Fibroblast of lung (primary cell): ENCODE measurements around the gene GUCY1A2. TPM values are rescaled to one million over a fixed set of nuclear protein-coding genes. Genes with fewer than 3 reads are reported as not detected.

ENCODE experiments used
- DNase-seq, 2 donors: peaks; one replicate each; pipeline versions ENCODE4 v3.0.0 to v3.0.0-alpha.2; 2010; ENCODE audit warnings: low read depth in 2 of 2
- H2AFZ ChIP-seq: 2 replicates; pipeline ENCODE4 v1.5.1; 2012; ENCODE audit warnings: low read length, control low read depth, inconsistent platforms
- H3K27ac ChIP-seq: 2 replicates; pipeline ENCODE4 v1.5.1; 2011; ENCODE audit warnings: low read length, control low read depth; ENCODE audit not compliant: insufficient read depth
- H3K27me3 ChIP-seq: 2 replicates; pipeline ENCODE4 v1.5.1; 2011; ENCODE audit warnings: mild to moderate bottlenecking, low read length; ENCODE audit not compliant: control insufficient read depth, insufficient read depth
- H3K36me3 ChIP-seq: 2 replicates; pipeline ENCODE4 v1.5.1; 2011; ENCODE audit warnings: low read length; ENCODE audit not compliant: control insufficient read depth, insufficient read depth
- H3K4me1 ChIP-seq: 2 replicates; pipeline ENCODE4 v1.5.1; 2011; ENCODE audit warnings: low read length; ENCODE audit not compliant: control insufficient read depth, insufficient read depth; ENCODE audit errors: extremely low read depth
- H3K4me2 ChIP-seq: 2 replicates; pipeline ENCODE4 v1.5.1; 2011; ENCODE audit warnings: low read length, control low read depth; ENCODE audit not compliant: insufficient read depth; ENCODE audit errors: extremely low read depth
- H3K4me3 ChIP-seq, 4 experiments: fragments of 200-600 bp in 1 of 4; sonication (generic) in 1 of 4; replicated peaks in 1 of 4; 2 replicates each; pipeline ENCODE4 v1.5.1; 2011 to 2016; ENCODE audit warnings: low read length in 4 of 4, low read depth in 3 of 4, mild to moderate bottlenecking in 3 of 4, control low read depth in 2 of 4, inconsistent platforms in 1 of 4, mixed read lengths in 1 of 4; ENCODE audit not compliant: insufficient read depth in 1 of 4; ENCODE audit errors: control extremely low read depth in 1 of 4
- H3K79me2 ChIP-seq: 2 replicates; pipeline ENCODE4 v1.5.1; 2012; ENCODE audit warnings: mild to moderate bottlenecking, low read length, inconsistent platforms; ENCODE audit not compliant: control insufficient read depth, insufficient read depth
- H3K9ac ChIP-seq: 2 replicates; pipeline ENCODE4 v1.5.1; 2011; ENCODE audit warnings: mild to moderate bottlenecking, low read length, control low read depth; ENCODE audit not compliant: insufficient read depth
- H3K9me3 ChIP-seq: 2 replicates; pipeline ENCODE4 v1.5.1; 2012; ENCODE audit warnings: low read depth, low read length; ENCODE audit not compliant: control insufficient read depth, insufficient read depth
- H4K20me1 ChIP-seq: 2 replicates; pipeline ENCODE4 v1.5.1; 2011; ENCODE audit warnings: low read length; ENCODE audit not compliant: control insufficient read depth, insufficient read depth; ENCODE audit errors: extremely low read depth
- CTCF ChIP-seq, 2 donors: IDR thresholded peaks in 1 of 2; conservative IDR thresholded peaks in 1 of 2; 1 replicate in 1 of 2; 2 replicates in 1 of 2; pipeline ENCODE4 v1.5.1; 2011 to 2012; ENCODE audit warnings: low read length in 2 of 2, control low read depth in 1 of 2, inconsistent platforms in 1 of 2, low read depth in 1 of 2, mild to moderate bottlenecking in 1 of 2
- EZH2 ChIP-seq: IDR thresholded peaks from 2 replicates; pipeline ENCODE4 v1.5.1; 2012; ENCODE audit warnings: low read length, control low read depth, mild to moderate bottlenecking; ENCODE audit errors: missing control alignments
- polyA plus RNA-seq, 2 donors: library from polyadenylated mRNA; depleted of rRNA in 1 of 2; stranded (reverse) in 1 of 2; unstranded in 1 of 2; fragments of >200 nt; gene quantifications; 2 replicates each; pipeline ENCODE4 v1.2.1, GENCODE V29; 2011 to 2012; ENCODE audit warnings: missing spikeins in 1 of 2
- total RNA-seq: library from RNA; depleted of rRNA; stranded (reverse); fragments of >200 nt; gene quantifications from 2 replicates; pipeline ENCODE4 v1.2.1, GENCODE V29; 2014

The GUCY1A2 gene
- total and polyA plus RNA-seq, 2 donors (not counting 1 experiment from before 2014, with no cell fraction given) = 0.50 to 1.4 TPM

GRCh38 chr11:106723071-106723470, 295.2 kb downstream of the GUCY1A2 start:
- no peaks in the 10 kb centered on the region for H3K79me2 ChIP-seq
- no peaks in the 10 kb centered on the region for H3K27me3 ChIP-seq
- TF ChIP-seq EZH2 = no peak
- TF ChIP-seq CTCF (conservative IDR thresholded peaks at IDR 0.05 in 1 of 2, IDR thresholded peaks at IDR 0.05 in 1 of 2; ENCODE audit: low read depth in 1 of 2, low read length in 2 of 2) = no peak
- H3K36me3 ChIP-seq = no peaks in the 10 kb centered on the region
- no peaks in the 10 kb centered on the region for H3K4me1 ChIP-seq
- H3K9me3 ChIP-seq = no peaks in the 10 kb centered on the region
- H2AFZ ChIP-seq = no peak overlapping the region
- no peak overlapping the region for H3K9ac ChIP-seq
- DNase-seq = peak in 1 of 2 donors; percentile 64
- no peaks in the 10 kb centered on the region for H4K20me1 ChIP-seq
- H3K4me2 ChIP-seq = no peak overlapping the region
- no peak overlapping the region for H3K4me3 ChIP-seq
- H3K27ac ChIP-seq = no peak overlapping the region

- Histone ChIP-seq H4K20me1 (no peaks in the 10 kb centered on the region), H3K9me3 (no peaks in the 10 kb centered on the region), H3K4me2 (no peak overlapping the region), H3K4me3 (no peak overlapping the region), H3K36me3 (no peaks in the 10 kb centered on the region), H3K4me1 (no peaks in the 10 kb centered on the region), H2AFZ (no peak overlapping the region), H3K9ac (no peak overlapping the region), H3K27me3 (no peaks in the 10 kb centered on the region), H3K79me2 (no peaks in the 10 kb centered on the region), H3K27ac (no peak overlapping the region)
- DNase-seq = no peak
- TF ChIP-seq CTCF (conservative IDR thresholded peaks at IDR 0.05 in 1 of 2, IDR thresholded peaks at IDR 0.05 in 1 of 2; ENCODE audit: low read depth in 1 of 2, low read length in 2 of 2) = no peak
- TF ChIP-seq EZH2 = no peak
Observed at GRCh38 chr11:106717222-106717621, 301.1 kb downstream of the GUCY1A2 start.

GRCh38 chr11:106714199-106714598, 304.1 kb downstream of the GUCY1A2 start:
- Histone ChIP-seq H3K4me1 (no peaks in the 10 kb centered on the region), H3K9ac (no peak overlapping the region), H3K4me2 (no peak overlapping the region), H3K27ac (no peak overlapping the region), H2AFZ (no peak overlapping the region), H3K9me3 (no peaks in the 10 kb centered on the region), H3K27me3 (no peaks in the 10 kb centered on the region), H3K36me3 (no peaks in the 10 kb centered on the region), H3K79me2 (no peaks in the 10 kb centered on the region), H3K4me3 (no peak overlapping the region), H4K20me1 (no peaks in the 10 kb centered on the region)
- no peak for TF ChIP-seq EZH2
- TF ChIP-seq CTCF (conservative IDR thresholded peaks at IDR 0.05 in 1 of 2, IDR thresholded peaks at IDR 0.05 in 1 of 2; ENCODE audit: low read depth in 1 of 2, low read length in 2 of 2) = no peak
- peak; percentile 70 to 75 for DNase-seq
